ENCODE results near the gene DOP1B.
"Not testable (repeated sequence)": the region's sequence is repeated elsewhere in the genome, so short reads cannot be mapped to it uniquely, and the experiment has no call there.

Gene DOP1B

GRCh38 chr21:36174780-36175179 is 18.2 kb downstream of the DOP1B start:
- no peak for DNase-seq

GRCh38 chr21:36175771-36176565 is 19.3 kb downstream of the DOP1B start:
- no peak for DNase-seq

GRCh38 chr21:36178349-36178748 is 21.7 kb downstream of the DOP1B start:
- no peak for DNase-seq

- no peak for DNase-seq
Observed at GRCh38 chr21:36179145-36179544, 22.5 kb downstream of the DOP1B start.

GRCh38 chr21:36180963-36181362 is 24.3 kb downstream of the DOP1B start:
- DNase-seq, result no peak

- no peak for DNase-seq
Observed at GRCh38 chr21:36183144-36183795, 26.6 kb downstream of the DOP1B start.

GRCh38 chr21:36184545-36184944 is 27.9 kb downstream of the DOP1B start:
- DNase-seq, result no peak

- DNase-seq, result no peak
Observed at GRCh38 chr21:36185523-36185922, 28.9 kb downstream of the DOP1B start.

GRCh38 chr21:36186081-36186480 is 29.5 kb downstream of the DOP1B start:
- no peak for DNase-seq

- no peak for DNase-seq
Observed at GRCh38 chr21:36186506-36187399, 30.1 kb downstream of the DOP1B start.

GRCh38 chr21:36188081-36188681 is 31.6 kb downstream of the DOP1B start:
- DNase-seq, result no peak

- no peak for DNase-seq
Observed at GRCh38 chr21:36188937-36189336, 32.3 kb downstream of the DOP1B start.

- DNase-seq, result no peak
Observed at GRCh38 chr21:36190736-36191135, 34.1 kb downstream of the DOP1B start.

- no peak for DNase-seq
Observed at GRCh38 chr21:36193200-36193599, 36.6 kb downstream of the DOP1B start.

GRCh38 chr21:36194024-36194423 is 37.4 kb downstream of the DOP1B start:
- no peak for DNase-seq

- DNase-seq, result no peak
Observed at GRCh38 chr21:36195613-36196012, 39.0 kb downstream of the DOP1B start.

GRCh38 chr21:36199021-36199420 is 42.4 kb downstream of the DOP1B start:
- DNase-seq, result no peak

- DNase-seq, result not testable (repeated sequence)
Observed at GRCh38 chr21:36199575-36199974, 43.0 kb downstream of the DOP1B start.

- no peak for DNase-seq
Observed at GRCh38 chr21:36200081-36200561, 43.5 kb downstream of the DOP1B start.

GRCh38 chr21:36202726-36203602 is 46.3 kb downstream of the DOP1B start:
- DNase-seq, result no peak

GRCh38 chr21:36203603-36203889 is 46.9 kb downstream of the DOP1B start:
- DNase-seq, result no peak

GRCh38 chr21:36204980-36205379 is 48.4 kb downstream of the DOP1B start:
- no peak for DNase-seq
